Measurements from ENCODE around the gene MKLN1.
"Not testable (repeated sequence)": the region's sequence is repeated elsewhere in the genome, so short reads cannot be mapped to it uniquely, and the experiment has no call there.

Gene MKLN1

DNA sequence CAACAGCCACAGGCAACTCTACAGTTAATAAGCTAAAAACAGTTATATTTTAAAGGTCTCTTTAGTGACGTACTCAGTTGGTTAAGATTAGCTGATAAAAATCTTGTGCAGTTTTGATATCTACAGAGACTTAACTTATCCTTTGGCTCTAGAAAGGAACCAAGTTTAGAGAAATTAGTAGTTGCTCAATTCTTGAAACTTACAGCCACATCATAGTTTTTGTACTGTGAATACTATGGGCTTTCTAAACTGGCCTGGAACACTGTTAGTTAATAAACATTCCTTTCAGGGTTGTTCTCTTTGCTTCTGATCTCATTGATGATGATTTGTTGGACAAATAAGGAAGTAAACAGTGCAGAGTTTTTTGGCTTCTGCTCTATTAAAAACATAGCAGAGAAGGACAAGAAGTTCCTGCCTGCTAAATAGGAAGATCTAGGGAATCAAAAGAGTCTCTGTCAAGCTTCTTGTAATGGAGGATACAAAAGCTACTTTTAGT is 73.1 kb downstream of the MKLN1 start:
- DNase-seq (ENCODE audit: low read depth, low spot score): no peak

- no peak for DNase-seq (ENCODE audit: low read depth, low spot score)
Observed at GRCh38 chr7:131401194-131401593, 73.5 kb downstream of the MKLN1 start.

- DNase-seq (ENCODE audit: low read depth, low spot score): no peak
Observed at GRCh38 chr7:131403322-131403721, 75.6 kb downstream of the MKLN1 start.

DNA sequence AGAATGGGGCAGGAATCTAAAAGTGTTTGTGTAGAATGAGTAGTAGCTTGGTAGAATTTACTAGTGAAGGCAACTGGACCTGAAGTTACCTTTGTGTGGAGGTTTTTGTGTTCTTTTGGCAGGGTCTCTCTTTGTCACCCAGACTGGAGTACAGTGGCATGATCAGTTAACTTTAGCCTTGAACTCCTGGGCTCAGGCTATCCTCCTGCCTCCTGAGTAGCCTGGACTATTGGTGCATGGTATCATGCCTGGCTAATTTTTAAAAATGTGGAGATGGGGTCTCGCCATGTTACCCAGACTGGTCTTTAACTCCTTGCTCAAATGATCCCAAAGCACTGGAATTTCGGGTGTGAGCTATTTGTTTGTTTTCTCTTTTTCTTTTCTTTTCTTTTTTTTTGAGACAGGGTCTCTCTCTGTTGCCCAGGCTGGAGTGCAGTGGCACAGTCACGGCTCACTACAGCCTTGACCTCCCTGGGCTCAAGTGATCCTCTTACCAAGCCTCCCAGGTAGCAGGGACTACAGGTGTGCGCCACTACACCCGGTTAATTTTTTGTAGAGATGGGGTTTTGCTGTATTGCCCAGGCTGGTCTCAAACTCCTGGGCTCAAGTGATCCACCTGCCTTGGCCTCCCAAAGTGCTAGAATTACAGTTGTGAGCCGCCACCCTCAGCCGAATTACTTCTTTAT is 76.7 kb downstream of the MKLN1 start:
- no peak for DNase-seq (ENCODE audit: low read depth, low spot score)

DNA sequence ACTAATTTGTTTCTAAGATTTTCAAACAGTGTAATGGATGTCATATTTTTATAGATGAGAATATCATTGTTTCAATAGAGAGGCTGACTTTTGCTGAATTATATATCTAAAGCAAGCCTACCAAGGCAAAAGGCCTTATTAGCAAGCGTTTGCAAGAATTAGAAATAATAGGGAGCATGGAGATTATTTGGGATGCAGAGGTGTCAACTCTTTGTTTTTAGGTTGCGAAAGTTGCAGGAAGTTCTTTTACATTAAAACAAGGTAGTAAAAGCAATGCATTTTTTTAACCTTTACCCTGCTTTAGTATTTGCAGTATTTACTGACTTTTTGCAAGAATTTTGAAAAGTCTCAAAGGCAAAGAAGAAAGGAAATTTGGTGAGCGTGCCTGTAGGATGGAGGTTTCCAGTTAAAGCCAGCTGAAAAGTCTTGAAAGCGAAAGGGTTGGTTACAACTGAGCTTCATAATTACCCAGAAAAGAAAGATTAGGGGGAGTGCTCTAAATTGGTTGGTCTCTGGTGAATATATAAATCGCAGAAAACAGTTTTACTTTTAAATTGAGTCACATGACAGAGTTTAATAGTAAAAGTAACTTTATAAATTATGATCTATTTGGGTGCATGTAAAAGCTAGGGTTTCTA is 81.6 kb downstream of the MKLN1 start:
- no peak for DNase-seq (ENCODE audit: low read depth, low spot score)

DNA sequence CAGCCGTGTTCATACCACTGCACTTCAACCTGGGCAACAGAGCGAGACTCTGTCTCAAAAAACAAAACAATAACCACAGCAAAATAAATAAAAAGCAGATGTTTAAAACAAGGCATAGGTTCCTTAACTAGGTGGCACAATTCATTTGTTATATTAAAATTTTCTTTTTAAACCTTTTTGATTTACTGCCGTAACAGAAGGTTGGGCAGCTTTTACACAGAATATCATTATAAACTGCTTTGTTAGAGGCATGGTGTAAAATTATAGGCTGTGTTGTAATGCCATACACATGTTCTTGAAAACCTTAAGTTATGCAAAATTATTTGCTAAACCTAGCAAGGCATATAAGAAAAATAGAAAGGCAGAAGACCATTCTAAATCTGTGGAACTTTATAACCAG is 84.4 kb downstream of the MKLN1 start:
- no peak for DNase-seq (ENCODE audit: low read depth, low spot score)

- DNase-seq (ENCODE audit: low read depth, low spot score): no peak
Observed at GRCh38 chr7:131413711-131414110, 86.0 kb downstream of the MKLN1 start.

- no peak for DNase-seq (ENCODE audit: low read depth, low spot score)
Observed at GRCh38 chr7:131424219-131424822, 96.6 kb downstream of the MKLN1 start.

GRCh38 chr7:131425992-131426391 is 98.3 kb downstream of the MKLN1 start:
- no peak for DNase-seq (ENCODE audit: low read depth, low spot score)

- DNase-seq (ENCODE audit: low read depth, low spot score): not testable (repeated sequence)
Observed at GRCh38 chr7:131430826-131431225, 103.2 kb downstream of the MKLN1 start.

DNA sequence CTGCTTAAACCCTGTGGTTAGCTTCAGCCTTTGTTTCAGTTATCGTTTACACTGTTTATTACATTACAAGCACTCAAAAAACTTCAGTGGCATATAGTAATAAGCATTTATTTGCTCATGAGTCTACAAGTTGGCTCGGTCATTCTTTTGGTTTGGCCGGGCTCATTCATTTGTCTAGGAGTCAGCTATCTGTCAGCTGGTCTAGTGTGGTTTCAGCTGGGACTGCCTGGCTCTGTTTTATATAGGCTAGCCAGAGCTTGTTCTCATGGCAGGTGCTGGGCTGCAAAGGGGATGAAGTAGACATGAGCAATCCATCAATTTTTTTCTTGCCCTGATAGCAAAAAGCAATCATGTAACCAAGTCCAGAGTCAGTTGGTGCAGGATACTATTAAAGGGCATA is 103.6 kb downstream of the MKLN1 start:
- no peak for DNase-seq (ENCODE audit: low read depth, low spot score)

GRCh38 chr7:131431756-131432155 is 104.1 kb downstream of the MKLN1 start:
- DNase-seq (ENCODE audit: low read depth, low spot score): no peak

- no peak for DNase-seq (ENCODE audit: low read depth, low spot score)
Observed at GRCh38 chr7:131436384-131436783, 108.7 kb downstream of the MKLN1 start.

DNA sequence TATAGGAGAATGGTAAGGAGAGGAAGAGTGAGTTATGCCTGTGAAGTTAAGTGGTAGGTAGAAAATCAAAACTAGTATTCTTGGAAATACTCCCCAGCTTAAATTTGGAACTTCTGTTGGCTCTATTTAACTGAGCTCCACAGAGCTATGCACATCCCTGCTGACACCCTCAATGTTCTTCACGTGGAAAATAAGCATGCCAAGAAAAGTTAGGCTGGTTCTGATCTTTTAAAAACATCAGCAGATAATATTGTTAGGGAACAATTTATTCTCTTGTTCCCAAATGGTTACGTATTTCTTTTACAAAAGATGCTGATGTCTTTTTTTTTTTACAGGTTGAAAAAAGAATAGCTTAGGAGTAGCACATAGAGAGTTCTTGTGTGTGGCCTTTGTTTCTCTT is 111.3 kb downstream of the MKLN1 start:
- no peak for DNase-seq (ENCODE audit: low read depth, low spot score)

DNA sequence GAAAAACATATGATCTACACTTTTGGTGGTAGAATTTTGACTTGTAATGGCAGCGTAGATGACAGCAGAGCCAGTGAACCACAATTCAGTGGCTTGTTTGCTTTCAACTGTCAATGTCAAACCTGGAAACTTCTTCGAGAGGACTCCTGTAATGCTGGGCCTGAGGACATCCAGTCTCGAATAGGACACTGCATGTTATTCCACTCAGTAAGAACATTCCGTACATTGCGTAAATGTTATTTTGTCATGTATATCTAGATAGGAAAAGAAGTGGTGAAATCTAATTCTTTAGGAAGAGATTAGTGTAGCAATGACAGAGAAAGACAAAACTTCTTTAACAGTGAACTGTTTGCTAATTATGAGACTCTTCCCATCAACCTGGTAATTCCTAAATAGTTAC is 115.8 kb downstream of the MKLN1 start:
- DNase-seq (ENCODE audit: low read depth, low spot score): no peak

DNA sequence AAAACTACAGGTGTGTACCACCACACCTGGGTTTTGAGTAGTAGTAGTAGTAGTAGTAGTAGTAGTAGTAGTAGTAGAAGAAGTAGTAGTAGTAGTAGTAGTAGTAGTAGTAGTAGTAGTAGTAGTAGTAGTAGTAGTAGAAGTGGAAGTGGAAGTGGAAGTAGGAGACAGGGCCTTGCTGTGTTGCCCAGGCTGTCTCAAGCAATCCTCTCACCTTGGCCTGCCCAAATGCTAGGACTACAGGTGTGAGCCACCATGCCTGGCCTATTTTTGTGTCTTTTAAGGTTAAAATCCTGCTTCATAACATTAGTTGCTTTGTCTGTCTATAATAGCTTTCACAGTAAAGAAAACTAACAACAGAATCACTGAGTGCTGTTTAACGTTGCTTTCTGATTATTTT is 117.0 kb downstream of the MKLN1 start:
- no peak for DNase-seq (ENCODE audit: low read depth, low spot score)

DNA sequence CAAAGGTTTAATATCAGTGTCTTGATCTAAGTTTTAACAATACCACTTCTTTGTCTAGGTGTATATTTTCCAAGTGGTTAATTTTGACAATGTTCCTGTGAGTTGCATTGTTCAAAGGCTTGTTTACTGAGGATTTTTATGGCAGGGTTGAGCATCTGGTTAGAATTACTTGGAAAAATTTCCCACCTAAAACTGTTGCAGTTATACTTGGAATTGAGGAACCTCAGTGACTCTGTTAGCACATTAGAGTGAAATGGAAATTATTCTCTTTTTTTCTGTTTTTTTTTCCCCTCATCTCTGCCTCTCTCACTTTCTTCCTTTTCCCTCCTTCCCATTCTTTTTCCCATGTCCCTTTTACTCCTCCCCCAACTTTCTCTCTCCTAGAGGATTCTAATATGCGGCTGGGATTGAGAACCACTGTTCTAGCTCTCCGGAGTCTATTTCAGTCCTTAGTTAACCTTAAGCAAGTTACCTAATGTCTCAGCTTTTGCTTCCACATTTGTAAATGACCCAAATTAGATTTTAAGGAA is 121.8 kb downstream of the MKLN1 start:
- DNase-seq (ENCODE audit: low read depth, low spot score): no peak

- DNase-seq (ENCODE audit: low read depth, low spot score): no peak
Observed at GRCh38 chr7:131454498-131454897, 126.8 kb downstream of the MKLN1 start.

DNA sequence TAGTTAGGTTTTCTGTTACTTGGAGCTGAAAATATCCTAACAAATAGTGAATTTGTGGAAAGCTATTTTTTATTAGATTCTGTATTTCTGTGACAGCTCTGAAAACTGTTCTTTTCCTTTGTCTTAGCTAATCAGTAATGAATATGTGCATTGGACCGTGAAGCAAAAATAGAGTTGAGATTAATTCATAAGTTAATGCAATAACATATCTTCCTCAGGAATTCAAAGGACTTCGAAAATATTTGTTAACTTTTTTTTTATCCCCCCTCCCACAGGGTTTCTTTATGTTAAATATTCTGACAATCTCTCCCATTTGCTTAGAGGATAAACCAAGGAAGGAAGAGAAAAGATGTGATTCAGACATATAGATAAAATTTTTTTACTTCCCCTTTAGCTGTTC is 127.3 kb downstream of the MKLN1 start:
- DNase-seq (ENCODE audit: low read depth, low spot score): no peak

DNA sequence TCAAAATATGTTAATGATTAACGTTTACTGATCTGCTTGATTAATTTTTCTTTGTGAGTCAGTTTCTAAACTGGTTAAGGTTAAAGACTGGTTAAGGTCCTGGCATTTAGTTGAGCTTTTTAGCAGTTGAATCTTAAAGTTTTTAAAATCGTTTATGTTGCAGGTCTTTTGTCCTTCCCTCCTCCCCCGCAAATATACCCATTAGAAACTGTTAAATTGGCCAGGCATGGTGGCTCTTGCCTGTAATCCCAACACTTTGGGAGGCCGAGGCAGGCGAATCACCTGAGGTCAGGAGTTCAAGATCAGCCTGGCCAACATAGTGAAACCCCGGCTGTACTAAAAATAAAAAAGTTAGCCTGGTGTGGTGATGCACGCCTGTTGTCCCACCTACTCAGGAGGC is 127.9 kb downstream of the MKLN1 start:
- no peak for DNase-seq (ENCODE audit: low read depth, low spot score)

DNA sequence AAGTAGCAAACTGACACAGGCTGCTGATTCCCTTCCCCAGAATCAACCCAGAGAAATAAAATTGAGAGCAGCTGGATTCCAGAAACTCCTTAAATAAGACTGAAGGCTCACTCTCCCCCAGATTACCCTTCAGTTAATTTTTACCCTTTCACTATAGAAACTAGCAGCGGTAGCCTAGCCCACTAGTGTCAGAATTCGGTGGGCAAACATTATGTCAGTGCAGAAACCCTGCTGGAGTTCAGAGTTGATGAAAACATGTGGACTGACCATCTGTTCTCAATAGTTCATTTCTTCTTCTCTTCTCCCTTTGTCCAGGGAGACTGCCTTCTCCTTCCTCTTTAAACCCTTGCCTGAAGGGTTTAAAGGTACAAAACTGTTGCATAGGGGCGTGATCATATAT is 128.7 kb downstream of the MKLN1 start:
- DNase-seq (ENCODE audit: low read depth, low spot score): no peak

- DNase-seq (ENCODE audit: low read depth, low spot score): no peak
Observed at GRCh38 chr7:131459256-131459655, 131.6 kb downstream of the MKLN1 start.

- DNase-seq (ENCODE audit: low read depth, low spot score): no peak
Observed at GRCh38 chr7:131462059-131462458, 134.4 kb downstream of the MKLN1 start.

All from activated CD4-positive, CD25-positive, alpha-beta regulatory T cell treated with anti-CD3 and anti-CD28 coated beads, Interleukin-2, amount 50 U/mL, for 16 hours (primary cell).